ENCODE data around the gene STK24.

Gene STK24

GRCh38 chr13:98444381-98444780 is 132.5 kb downstream of the STK24 start:
- Histone ChIP-seq H4K12ac (ENCODE audit: low read depth, low read length) (no peak overlapping the region), H3K79me1 (ENCODE audit: low read length) (no peaks in the 10 kb centered on the region), H2BK120ac (ENCODE audit: insufficient read depth, low read length, poor library complexity) (no peak overlapping the region), H3K14ac (ENCODE audit: low read length) (no peak overlapping the region), H3K4ac (ENCODE audit: low read depth, low read length) (no peak overlapping the region), H4K8ac (ENCODE audit: low read depth, low read length) (no peak overlapping the region), H3K79me2 (ENCODE audit: control insufficient read depth, insufficient read depth, low read length, poor library complexity) (no peaks in the 10 kb centered on the region), H3K27ac (ENCODE audit: low read depth, low read length) (no peak overlapping the region), H3K4me3 (ENCODE audit: low read depth, low read length) (no peak overlapping the region), H3K23ac (ENCODE audit: low read length) (no peak overlapping the region), H3K4me2 (ENCODE audit: low read length) (no peak overlapping the region), H3K4me1 (ENCODE audit: control insufficient read depth in 1 of 2, insufficient read depth in 2 of 2, low read length in 2 of 2) (peaks cover 4 to 7% of the 10 kb centered on the region in 2 experiments), H2AK5ac (ENCODE audit: low read length) (no peak overlapping the region), H4K91ac (ENCODE audit: low read depth, low read length) (no peak overlapping the region), H2AFZ (ENCODE audit: insufficient read depth, low read length, poor library complexity) (no peak overlapping the region), H3K9me3 (ENCODE audit: insufficient read depth, low read depth, low read length) (peaks cover 4% of the 10 kb centered on the region), H3K18ac (ENCODE audit: low read length) (no peak overlapping the region), H2BK12ac (ENCODE audit: low read length) (no peak overlapping the region), H2BK5ac (ENCODE audit: low read depth, low read length, poor library complexity) (no peak overlapping the region), H3K27me3 (ENCODE audit: insufficient read depth, low read length) (no peaks in the 10 kb centered on the region), H3K36me3 (ENCODE audit: control insufficient read depth in 1 of 2, insufficient read depth in 2 of 2, low read length in 2 of 2) (peaks cover 70 to 76% of the 10 kb centered on the region in 2 experiments), H3K9ac (ENCODE audit: low read length) (no peak overlapping the region)
- WGBS (ENCODE audit: extremely low coverage, insufficient coverage, insufficient read length): no CpG with 5 or more reads among the region's 16 CpGs
- DNase-seq: no peak

- no CpG with 5 or more reads among the region's 21 CpGs for WGBS (ENCODE audit: extremely low coverage, insufficient coverage, insufficient read length)
These were observed 133.0 kb downstream of the STK24 start for GRCh38 chr13:98443800-98444325.

GRCh38 chr13:98443329-98443728 is 133.6 kb downstream of the STK24 start:
- no peak overlapping the region for H3K4ac ChIP-seq (ENCODE audit: low read depth, low read length)
- H3K14ac ChIP-seq (ENCODE audit: low read length): no peak overlapping the region
- H2BK12ac ChIP-seq (ENCODE audit: low read length): no peak overlapping the region
- no peak overlapping the region for H4K91ac ChIP-seq (ENCODE audit: low read depth, low read length)
- H4K8ac ChIP-seq (ENCODE audit: low read depth, low read length): no peak overlapping the region
- peaks cover 72 to 78% of the 10 kb centered on the region in 2 experiments for H3K36me3 ChIP-seq (ENCODE audit: control insufficient read depth in 1 of 2, insufficient read depth in 2 of 2, low read length in 2 of 2)
- WGBS (ENCODE audit: extremely low coverage, insufficient coverage, insufficient read length): no CpG with 5 or more reads among the region's 11 CpGs
- H3K23ac ChIP-seq (ENCODE audit: low read length): no peak overlapping the region
- DNase-seq: no peak
- H2BK120ac ChIP-seq (ENCODE audit: insufficient read depth, low read length, poor library complexity): no peak overlapping the region
- no peak overlapping the region for H4K12ac ChIP-seq (ENCODE audit: low read depth, low read length)
- no peak overlapping the region for H3K18ac ChIP-seq (ENCODE audit: low read length)
- H3K4me3 ChIP-seq (ENCODE audit: low read depth, low read length): no peak overlapping the region
- no peak overlapping the region for H3K9ac ChIP-seq (ENCODE audit: low read length)
- H2BK5ac ChIP-seq (ENCODE audit: low read depth, low read length, poor library complexity): no peak overlapping the region
- no peak overlapping the region for H3K27ac ChIP-seq (ENCODE audit: low read depth, low read length)
- H2AK5ac ChIP-seq (ENCODE audit: low read length): no peak overlapping the region
- H3K4me1 ChIP-seq (ENCODE audit: control insufficient read depth in 1 of 2, insufficient read depth in 2 of 2, low read length in 2 of 2): peaks cover 4 to 7% of the 10 kb centered on the region in 2 experiments
- no peaks in the 10 kb centered on the region for H3K79me2 ChIP-seq (ENCODE audit: control insufficient read depth, insufficient read depth, low read length, poor library complexity)
- H3K79me1 ChIP-seq (ENCODE audit: low read length): no peaks in the 10 kb centered on the region
- H3K9me3 ChIP-seq (ENCODE audit: insufficient read depth, low read depth, low read length): peaks cover 4% of the 10 kb centered on the region
- no peaks in the 10 kb centered on the region for H3K27me3 ChIP-seq (ENCODE audit: insufficient read depth, low read length)
- H3K4me2 ChIP-seq (ENCODE audit: low read length): no peak overlapping the region
- H2AFZ ChIP-seq (ENCODE audit: insufficient read depth, low read length, poor library complexity): no peak overlapping the region

More at GRCh38 chr13:98443800-98444325, 133.0 kb downstream of the STK24 start:
- Histone ChIP-seq H4K91ac (ENCODE audit: low read depth, low read length) (no peak overlapping the region), H3K18ac (ENCODE audit: low read length) (no peak overlapping the region), H4K12ac (ENCODE audit: low read depth, low read length) (no peak overlapping the region), H2AK5ac (ENCODE audit: low read length) (no peak overlapping the region), H3K9me3 (ENCODE audit: insufficient read depth, low read depth, low read length) (peaks cover 4% of the 10 kb centered on the region), H4K8ac (ENCODE audit: low read depth, low read length) (no peak overlapping the region), H3K4me1 (ENCODE audit: control insufficient read depth in 1 of 2, insufficient read depth in 2 of 2, low read length in 2 of 2) (peaks cover 4 to 7% of the 10 kb centered on the region in 2 experiments), H3K4me2 (ENCODE audit: low read length) (no peak overlapping the region), H2BK120ac (ENCODE audit: insufficient read depth, low read length, poor library complexity) (no peak overlapping the region), H3K79me2 (ENCODE audit: control insufficient read depth, insufficient read depth, low read length, poor library complexity) (no peaks in the 10 kb centered on the region), H2BK12ac (ENCODE audit: low read length) (no peak overlapping the region), H3K36me3 (ENCODE audit: control insufficient read depth in 1 of 2, insufficient read depth in 2 of 2, low read length in 2 of 2) (peaks cover 70 to 76% of the 10 kb centered on the region in 2 experiments), H3K4me3 (ENCODE audit: low read depth, low read length) (no peak overlapping the region), H3K9ac (ENCODE audit: low read length) (no peak overlapping the region), H3K4ac (ENCODE audit: low read depth, low read length) (no peak overlapping the region), H2AFZ (ENCODE audit: insufficient read depth, low read length, poor library complexity) (no peak overlapping the region), H2BK5ac (ENCODE audit: low read depth, low read length, poor library complexity) (no peak overlapping the region), H3K23ac (ENCODE audit: low read length) (no peak overlapping the region), H3K14ac (ENCODE audit: low read length) (no peak overlapping the region), H3K79me1 (ENCODE audit: low read length) (no peaks in the 10 kb centered on the region), H3K27ac (ENCODE audit: low read depth, low read length) (no peak overlapping the region), H3K27me3 (ENCODE audit: insufficient read depth, low read length) (no peaks in the 10 kb centered on the region)
- DNase-seq: no peak

- Histone ChIP-seq H3K14ac (ENCODE audit: low read length) (no peak overlapping the region), H3K9ac (ENCODE audit: low read length) (no peak overlapping the region), H2BK120ac (ENCODE audit: insufficient read depth, low read length, poor library complexity) (no peak overlapping the region), H3K18ac (ENCODE audit: low read length) (no peak overlapping the region), H3K36me3 (ENCODE audit: control insufficient read depth in 1 of 2, insufficient read depth in 2 of 2, low read length in 2 of 2) (peaks cover 66 to 73% of the 10 kb centered on the region in 2 experiments), H3K79me1 (ENCODE audit: low read length) (no peaks in the 10 kb centered on the region), H3K9me3 (ENCODE audit: insufficient read depth, low read depth, low read length) (peaks cover 2% of the 10 kb centered on the region), H3K27ac (ENCODE audit: low read depth, low read length) (no peak overlapping the region), H3K4me2 (ENCODE audit: low read length) (no peak overlapping the region), H2BK12ac (ENCODE audit: low read length) (no peak overlapping the region), H3K4ac (ENCODE audit: low read depth, low read length) (no peak overlapping the region), H3K4me1 (ENCODE audit: control insufficient read depth in 1 of 2, insufficient read depth in 2 of 2, low read length in 2 of 2) (peaks cover 4 to 7% of the 10 kb centered on the region in 2 experiments), H4K12ac (ENCODE audit: low read depth, low read length) (no peak overlapping the region), H3K4me3 (ENCODE audit: low read depth, low read length) (no peak overlapping the region), H4K8ac (ENCODE audit: low read depth, low read length) (no peak overlapping the region), H4K91ac (ENCODE audit: low read depth, low read length) (no peak overlapping the region), H3K23ac (ENCODE audit: low read length) (no peak overlapping the region), H2AFZ (ENCODE audit: insufficient read depth, low read length, poor library complexity) (no peak overlapping the region), H2AK5ac (ENCODE audit: low read length) (no peak overlapping the region), H3K79me2 (ENCODE audit: control insufficient read depth, insufficient read depth, low read length, poor library complexity) (no peaks in the 10 kb centered on the region), H3K27me3 (ENCODE audit: insufficient read depth, low read length) (no peaks in the 10 kb centered on the region), H2BK5ac (ENCODE audit: low read depth, low read length, poor library complexity) (no peak overlapping the region)
- WGBS (ENCODE audit: extremely low coverage, insufficient coverage, insufficient read length): no CpG with 5 or more reads among the region's 27 CpGs
- no peak for DNase-seq
These were observed 134.3 kb downstream of the STK24 start for GRCh38 chr13:98442391-98443230.
